Heart right ventricle (tissue), 16 donors: Measurements from ENCODE around the gene TSFM. TPM values are rescaled to one million over a fixed set of nuclear protein-coding genes. Genes with fewer than 3 reads are reported as not detected.

Source experiments
- ATAC-seq, 8 donors: fragments of 200-7000 bp; cut with Tn5 transposase; one replicate each; pipeline ENCODE4 v1.9.1; 2020; ENCODE audit warnings: mild to moderate bottlenecking in 8 of 8, moderate library complexity in 8 of 8, moderate number of reproducible peaks in 1 of 8
- DNase-seq, 2 donors: peaks; one replicate each; pipeline ENCODE4 v3.0.0-alpha.2; 2020
- H3K27ac ChIP-seq, 10 donors: fragments of 200-600 bp; sonication (generic) in 2 of 10; one replicate each; pipeline versions ENCODE4 v1.5.0 to v1.8.0; 2020 to 2022; ENCODE audit warnings: mild to moderate bottlenecking in 3 of 10
- H3K27me3 ChIP-seq, 7 donors: fragments of 200-600 bp; one replicate each; pipeline ENCODE4 v1.8.0; 2021 to 2022; ENCODE audit warnings: mild to moderate bottlenecking in 2 of 7
- H3K36me3 ChIP-seq, 9 donors: fragments of 200-600 bp; sonication (generic) in 1 of 9; one replicate each; pipeline versions ENCODE4 v1.5.0 to v1.8.0; 2020 to 2022; ENCODE audit warnings: mild to moderate bottlenecking in 2 of 9
- H3K4me1 ChIP-seq, 9 donors: fragments of 200-600 bp; sonication (generic) in 1 of 9; one replicate each; pipeline versions ENCODE4 v1.5.0 to v1.8.0; 2020 to 2022; ENCODE audit warnings: mild to moderate bottlenecking in 4 of 9
- H3K4me3 ChIP-seq, 10 donors: fragments of 200-600 bp; sonication (generic) in 2 of 10; one replicate each; pipeline versions ENCODE4 v1.5.0 to v1.8.0; 2020 to 2022; ENCODE audit warnings: mild to moderate bottlenecking in 7 of 10, moderate library complexity in 2 of 10
- H3K9me3 ChIP-seq, 11 donors: fragments of 200-600 bp in 10 of 11; sonication (generic) in 2 of 11; one replicate each; pipeline versions ENCODE4 v1.5.0 to v1.8.0; 2013 to 2022; ENCODE audit warnings: mild to moderate bottlenecking in 2 of 11, control low read depth in 1 of 11, moderate library complexity in 1 of 11
- CTCF ChIP-seq, 9 donors: fragments of 200-600 bp; sonication (generic) in 2 of 9; IDR thresholded peaks; one replicate each; pipeline versions ENCODE4 v1.5.0 to v1.8.0; 2021 to 2022; ENCODE audit warnings: antibody characterized with exemption in 9 of 9, mild to moderate bottlenecking in 5 of 9, moderate library complexity in 1 of 9
- whole genome bisulfite sequencing, 2 donors: extraction: QIAGEN DNeasy Blood & Tissue Kit; methylation state at CpG; one replicate each; pipeline ENCODE4 v1.1.7; 2013; ENCODE audit warnings: inconsistent platforms in 1 of 2; 5-methylcytosine and 5-hydroxymethylcytosine counted together
- intact Hi-C, 10 donors: fragments of 100-400 bp; cut with DNase I; formaldehyde crosslinking; loops; one replicate each; pipeline versions ENCODE4 v1.11.1 to v1.14.2; 2022
- polyA plus RNA-seq, 2 donors: library from polyadenylated mRNA; stranded (reverse); fragments of 200-250 nt; gene quantifications; one replicate each; pipeline ENCODE4 v1.2.3, GENCODE V29; 2013
- total RNA-seq, 10 donors: library from RNA; stranded (reverse); fragmentation: NEBNext Ultra II Directional in 3 of 10; extraction: Animal tissue kit (Norgen Biotek cat#: 25700) in 3 of 10; gene quantifications; one replicate each; pipeline versions ENCODE4 v1.2.1 to v1.2.4, GENCODE V29; 2021 to 2023
- donor health status: Arrhythmogenic right ventricular cardiomyopathy.
- donor health status: ischemic (EF 13 %, LVEDD 7.1; RV severe dilation, severe dysfunction).
- donor health status: healthy with polysubstance abuse.
- donor health status: DM: no; HTN: yes; CAD: no.
- donor health status: DM: no; HTN: no; CAD: no.
- donor health status: ischemic (EF 25% LVEDD 6.9; RV normal size, moderate dysfunction).
- donor health status: ischemic (EF 25% LVEDD 5.7; RV mildly dilated, moderate dysfunction).
- donor health status: healthy.
- donor health status: DM: yes; HTN: yes; CAD: no.
- donor health status: Ischemic cardiomyopathy.
- donor health status: ischemic (EF 35%, LVEDD 5.7; RV mildly dilated, moderate dysfunction).
- donor health status: nonischemic (EF 11% LVEDD 7.7; RV severe dilation, severe dysfunction).
- donor health status: DM: yes; HTN: yes; CAD: no.
- donor health status: PGD.
- donor health status: ischemic (EF 29% LVEDD 5.4; RV normal size, mild dysfunction).
- donor health status: nonischemic (EF 23%, LVEDD 6.1; RV moderate dilation, normal function).

TSFM gene
- total and polyA plus RNA-seq, 12 donors: 22.9 to 70.6 (median 52.6) TPM

- WGBS, 2 donors: 95 to 96% methylated on average over 3 of the region's 3 CpGs
- intact Hi-C loops: no loop called here
Observed at GRCh38 chr12:57760347-57760982, 22.1 kb upstream of the TSFM start.

DNA sequence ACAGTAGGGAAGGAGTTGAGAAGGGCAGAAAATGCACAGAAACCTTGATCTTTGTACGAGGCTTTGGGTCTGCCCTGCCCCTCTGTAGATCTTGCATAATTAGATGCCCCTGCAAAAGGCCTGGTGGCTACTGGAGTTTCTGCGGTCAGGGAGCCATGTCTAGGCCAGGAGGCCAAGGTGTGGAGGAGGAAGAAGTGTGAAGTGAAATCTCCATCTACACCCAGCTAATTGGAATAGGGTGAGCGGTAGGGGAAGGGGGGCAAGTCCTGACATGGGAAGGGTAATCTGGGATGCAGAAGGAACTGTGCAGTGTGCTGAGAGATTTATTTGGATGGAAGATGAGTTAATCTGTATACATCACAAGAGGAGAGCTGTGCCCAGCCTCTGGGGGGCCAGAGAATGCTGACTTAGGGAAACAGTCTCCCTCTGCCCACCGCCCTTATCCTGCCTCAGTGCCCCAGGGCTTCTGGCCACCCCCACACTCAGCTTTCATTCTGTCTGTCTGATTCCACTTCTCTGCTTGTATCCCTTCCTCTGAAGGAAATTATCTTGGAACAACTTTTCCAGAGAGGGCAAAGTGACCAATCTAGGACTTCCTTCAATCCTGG lies 21.1 kb upstream of the TSFM start:
- H3K27me3 ChIP-seq: peaks cover 7 to 44% (median 42%) of the 10 kb centered on the region in 7 donors
- H3K4me1 ChIP-seq: peaks cover 11 to 31% (median 23%) of the 10 kb centered on the region in 9 donors
- H3K36me3 ChIP-seq: peaks cover 0 to 23% (median 8%) of the 10 kb centered on the region in 9 donors
- 91 to 92% methylated on average over 4 of the region's 4 CpGs for WGBS, 2 donors
- intact Hi-C loops: no loop called here
- no peak overlapping the region for H3K4me3 ChIP-seq
- no peak for TF ChIP-seq CTCF (IDR thresholded peaks at IDR 0.05)
- DNase-seq (no peak), ATAC-seq (no peak)
- no peak overlapping the region for H3K27ac ChIP-seq
- H3K9me3 ChIP-seq: no peaks in the 10 kb centered on the region

More at GRCh38 chr12:57760347-57760982, 22.1 kb upstream of the TSFM start:
- Histone ChIP-seq H3K36me3 (peaks cover 0 to 23% (median 8%) of the 10 kb centered on the region in 9 donors), H3K4me3 (no peak overlapping the region), H3K27me3 (peaks cover 7 to 34% (median 32%) of the 10 kb centered on the region in 7 donors), H3K4me1 (peaks cover 8 to 29% (median 21%) of the 10 kb centered on the region in 9 donors), H3K9me3 (no peaks in the 10 kb centered on the region), H3K27ac (no peak overlapping the region)
- DNase-seq (no peak), ATAC-seq (no peak)
- no peak for TF ChIP-seq CTCF (IDR thresholded peaks at IDR 0.05)

- intact Hi-C loops: no loop called here
- no peak for ATAC-seq
Observed at GRCh38 chr12:57762463-57762862, 20.1 kb upstream of the TSFM start.

More at GRCh38 chr12:57762463-57762862, 20.1 kb upstream of the TSFM start:
- Histone ChIP-seq H3K36me3 (peaks cover 0 to 20% (median 8%) of the 10 kb centered on the region in 9 donors), H3K4me3 (no peak overlapping the region), H3K27me3 (peaks cover 7 to 52% (median 45%) of the 10 kb centered on the region in 7 donors), H3K4me1 (peaks cover 15 to 33% (median 26%) of the 10 kb centered on the region in 9 donors), H3K9me3 (no peaks in the 10 kb centered on the region), H3K27ac (no peak overlapping the region)
- TF ChIP-seq CTCF (IDR thresholded peaks at IDR 0.05): no peak
- WGBS, 2 donors: 93 to 94% methylated on average over 2 of the region's 2 CpGs
- DNase-seq: no peak
